Measurements from ENCODE around the gene PHLDB3. TPM values are rescaled to one million over a fixed set of nuclear protein-coding genes. Genes with fewer than 3 reads are reported as not detected.
"Not testable (repeated sequence)": the region's sequence is repeated elsewhere in the genome, so short reads cannot be mapped to it uniquely, and the experiment has no call there.

PHLDB3 gene
- total RNA-seq, 1 donor from 2014 or later: 9.6 TPM

GRCh38 chr19:43524922-43525835 lies 20.6 kb upstream of the PHLDB3 start:
- H3K27me3 Mint-ChIP-seq (ENCODE audit: unreplicated experiment): peaks cover 5% of the 10 kb centered on the region
- H3K9me3 Mint-ChIP-seq (ENCODE audit: unreplicated experiment): no peaks in the 10 kb centered on the region
- DNase-seq (ENCODE audit: low spot score): peak; percentile 62
- no peak for TF ChIP-seq CTCF (IDR thresholded peaks at IDR 0.05; ENCODE audit: unreplicated experiment)
- no peaks in the 10 kb centered on the region for H3K36me3 Mint-ChIP-seq (ENCODE audit: low read depth, unreplicated experiment)
- peak overlapping the region; percentile 95 for H3K4me3 Mint-ChIP-seq (ENCODE audit: unreplicated experiment)
- H3K4me1 Mint-ChIP-seq (ENCODE audit: unreplicated experiment): peaks cover 9% of the 10 kb centered on the region
- peak overlapping the region; percentile 55 for H3K27ac Mint-ChIP-seq (ENCODE audit: unreplicated experiment)

GRCh38 chr19:43523696-43524095 lies 19.1 kb upstream of the PHLDB3 start:
- H3K4me3 Mint-ChIP-seq (ENCODE audit: unreplicated experiment); H3K27ac Mint-ChIP-seq (ENCODE audit: unreplicated experiment); DNase-seq (ENCODE audit: low spot score); H3K27me3 Mint-ChIP-seq (ENCODE audit: unreplicated experiment); H3K36me3 Mint-ChIP-seq (ENCODE audit: low read depth, unreplicated experiment); H3K9me3 Mint-ChIP-seq (ENCODE audit: unreplicated experiment): not testable (repeated sequence)
- peaks cover 13% of the 10 kb centered on the region for H3K4me1 Mint-ChIP-seq (ENCODE audit: unreplicated experiment)

- H3K27ac Mint-ChIP-seq (ENCODE audit: unreplicated experiment): no peak overlapping the region
- no peaks in the 10 kb centered on the region for H3K36me3 Mint-ChIP-seq (ENCODE audit: low read depth, unreplicated experiment)
- DNase-seq (ENCODE audit: low spot score): no peak
- TF ChIP-seq CTCF (IDR thresholded peaks at IDR 0.05; ENCODE audit: unreplicated experiment): no peak
- H3K9me3 Mint-ChIP-seq (ENCODE audit: unreplicated experiment): no peaks in the 10 kb centered on the region
- H3K4me3 Mint-ChIP-seq (ENCODE audit: unreplicated experiment): no peak overlapping the region
- peaks cover 13% of the 10 kb centered on the region for H3K4me1 Mint-ChIP-seq (ENCODE audit: unreplicated experiment)
- H3K27me3 Mint-ChIP-seq (ENCODE audit: unreplicated experiment): peaks cover 5% of the 10 kb centered on the region
These were observed 18.4 kb upstream of the PHLDB3 start for GRCh38 chr19:43522929-43523328.

GRCh38 chr19:43519436-43520088 lies 15.0 kb upstream of the PHLDB3 start:
- Mint-ChIP-seq H3K4me1 (ENCODE audit: unreplicated experiment) (peaks cover 4% of the 10 kb centered on the region), H3K9me3 (ENCODE audit: unreplicated experiment) (no peaks in the 10 kb centered on the region), H3K36me3 (ENCODE audit: low read depth, unreplicated experiment) (no peaks in the 10 kb centered on the region), H3K27ac (ENCODE audit: unreplicated experiment) (no peak overlapping the region), H3K27me3 (ENCODE audit: unreplicated experiment) (peaks cover 4% of the 10 kb centered on the region), H3K4me3 (ENCODE audit: unreplicated experiment) (no peak overlapping the region)
- DNase-seq (ENCODE audit: low spot score): peak; percentile 81
- TF ChIP-seq CTCF (IDR thresholded peaks at IDR 0.05; ENCODE audit: unreplicated experiment): peak; percentile 87

GRCh38 chr19:43518051-43518450 lies 13.5 kb upstream of the PHLDB3 start:
- Mint-ChIP-seq H3K36me3 (ENCODE audit: low read depth, unreplicated experiment) (peaks cover 6% of the 10 kb centered on the region), H3K27ac (ENCODE audit: unreplicated experiment) (no peak overlapping the region), H3K27me3 (ENCODE audit: unreplicated experiment) (peaks cover 5% of the 10 kb centered on the region), H3K4me3 (ENCODE audit: unreplicated experiment) (no peak overlapping the region), H3K4me1 (ENCODE audit: unreplicated experiment) (peaks cover 4% of the 10 kb centered on the region), H3K9me3 (ENCODE audit: unreplicated experiment) (no peaks in the 10 kb centered on the region)
- no peak for TF ChIP-seq CTCF (IDR thresholded peaks at IDR 0.05; ENCODE audit: unreplicated experiment)
- no peak for DNase-seq (ENCODE audit: low spot score)

GRCh38 chr19:43512399-43512798 lies 7.9 kb upstream of the PHLDB3 start:
- H3K9me3 Mint-ChIP-seq (ENCODE audit: unreplicated experiment); H3K27me3 Mint-ChIP-seq (ENCODE audit: unreplicated experiment); H3K4me3 Mint-ChIP-seq (ENCODE audit: unreplicated experiment); DNase-seq (ENCODE audit: low spot score); H3K27ac Mint-ChIP-seq (ENCODE audit: unreplicated experiment); H3K4me1 Mint-ChIP-seq (ENCODE audit: unreplicated experiment): not testable (repeated sequence)
- peaks cover 36% of the 10 kb centered on the region for H3K36me3 Mint-ChIP-seq (ENCODE audit: low read depth, unreplicated experiment)
